Umbilical cord (tissue), 2 donors: Measurements from ENCODE around the gene WDSUB1. TPM values are rescaled to one million over a fixed set of nuclear protein-coding genes. Genes with fewer than 3 reads are reported as not detected.

Experiments
- DNase-seq: peaks from one replicate; pipeline ENCODE4 v3.0.0-alpha.2; 2015; ENCODE audit warnings: low spot score
- total RNA-seq: library from RNA; depleted of rRNA; stranded (reverse); fragments of >200 nt; gene quantifications from one replicate; pipeline ENCODE4 v1.2.3, GENCODE V29; 2014; ENCODE audit warnings: low replicate concordance; ENCODE audit not compliant: insufficient read depth

WDSUB1 gene, protein sequence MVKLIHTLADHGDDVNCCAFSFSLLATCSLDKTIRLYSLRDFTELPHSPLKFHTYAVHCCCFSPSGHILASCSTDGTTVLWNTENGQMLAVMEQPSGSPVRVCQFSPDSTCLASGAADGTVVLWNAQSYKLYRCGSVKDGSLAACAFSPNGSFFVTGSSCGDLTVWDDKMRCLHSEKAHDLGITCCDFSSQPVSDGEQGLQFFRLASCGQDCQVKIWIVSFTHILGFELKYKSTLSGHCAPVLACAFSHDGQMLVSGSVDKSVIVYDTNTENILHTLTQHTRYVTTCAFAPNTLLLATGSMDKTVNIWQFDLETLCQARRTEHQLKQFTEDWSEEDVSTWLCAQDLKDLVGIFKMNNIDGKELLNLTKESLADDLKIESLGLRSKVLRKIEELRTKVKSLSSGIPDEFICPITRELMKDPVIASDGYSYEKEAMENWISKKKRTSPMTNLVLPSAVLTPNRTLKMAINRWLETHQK
- total RNA-seq: 3.9 TPM

DNA sequence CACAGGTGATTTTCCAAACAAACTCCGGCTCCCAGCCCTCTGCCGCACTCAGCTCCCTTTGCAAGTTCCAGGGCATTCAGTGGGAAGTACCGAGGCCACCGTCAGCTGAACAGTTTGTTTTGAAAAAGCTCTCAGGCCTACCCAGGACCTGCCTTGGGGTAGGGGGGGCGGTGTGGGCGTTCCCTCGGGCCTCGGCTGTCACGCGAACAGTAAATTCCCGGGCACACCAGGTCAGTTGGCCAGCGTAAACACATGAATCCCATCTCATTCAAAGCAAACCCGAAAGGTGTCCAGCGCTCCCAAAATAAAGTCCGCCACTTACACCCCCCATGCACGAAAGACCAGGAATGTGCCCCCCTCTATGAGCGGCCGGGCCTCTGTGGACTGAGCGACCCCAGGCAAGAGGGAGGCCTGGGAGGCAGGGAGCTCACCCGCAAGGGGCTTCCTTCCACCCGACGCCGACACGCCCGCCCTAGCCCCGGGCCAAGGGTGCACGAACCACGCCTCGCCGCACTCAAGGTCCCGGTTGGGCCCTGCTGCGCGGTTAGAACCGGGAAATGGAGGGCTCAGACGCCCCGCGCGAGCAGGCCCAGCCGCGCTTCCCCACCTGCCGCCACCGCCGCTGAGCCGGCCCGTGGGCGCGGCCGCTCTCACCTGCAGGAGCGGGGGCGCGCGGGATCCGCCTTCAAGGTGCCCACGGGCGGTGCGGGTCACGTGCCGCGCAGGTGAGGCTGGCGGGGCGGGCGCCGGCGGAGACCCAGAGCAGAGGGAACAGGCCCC lies at the start of gene WDSUB1:
TSS of gene WDSUB1 (minus strand) at position 775 of the 780 bp plus-strand sequence. CDS start 3,634 bp downstream, outside the sequence.
- peak; percentile 63 for DNase-seq

DNA sequence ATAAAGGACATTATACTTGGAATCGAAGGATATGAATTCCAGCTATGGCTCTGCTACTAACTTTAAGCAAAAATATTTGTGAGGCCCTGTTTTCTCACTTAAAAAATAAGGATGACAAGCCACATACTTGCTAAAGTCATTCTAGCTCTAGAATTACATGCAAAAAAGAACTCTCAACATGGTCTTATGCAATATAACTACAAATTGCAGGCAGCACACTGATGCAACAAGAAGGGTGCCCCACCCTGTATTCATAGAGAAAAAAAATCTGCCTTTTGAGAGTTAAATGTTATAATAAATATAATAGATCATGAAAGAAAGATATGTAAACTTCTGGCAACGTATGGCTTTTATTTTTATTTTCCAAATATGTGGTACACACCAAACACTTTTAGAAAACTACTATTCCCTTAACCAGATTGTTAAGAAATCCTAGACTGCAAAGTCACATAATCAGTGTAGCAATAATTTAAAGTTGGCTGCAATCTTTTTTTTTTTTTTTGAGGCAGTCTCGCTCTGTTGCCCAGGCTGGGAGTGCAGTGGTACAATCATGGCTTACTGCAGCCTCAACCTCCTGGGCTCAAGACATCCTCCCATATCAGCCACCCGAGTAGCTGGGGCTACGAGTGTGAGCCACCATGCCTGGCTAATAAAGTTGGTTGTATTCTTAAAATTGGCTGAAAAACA lies 40.2 kb upstream of the WDSUB1 start:
- DNase-seq: peak; percentile 3

DNA sequence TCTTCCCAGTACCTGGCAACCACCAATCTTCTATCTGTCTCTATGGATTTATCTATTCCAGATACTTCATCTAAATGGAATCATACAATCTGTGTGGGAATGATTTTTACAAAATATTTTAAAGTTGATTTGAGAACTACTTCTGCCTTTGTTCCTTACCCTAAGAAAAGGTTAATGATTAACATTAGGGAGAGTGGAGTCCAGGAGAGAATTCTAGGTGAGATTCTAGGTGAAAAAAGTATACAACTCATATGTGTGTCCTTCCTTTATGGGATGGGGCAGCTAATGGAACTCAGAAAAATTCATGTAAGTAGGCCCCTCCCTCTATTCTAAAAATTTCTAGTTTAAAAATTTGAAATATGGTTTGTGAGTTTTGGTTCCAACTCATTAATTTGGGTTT lies 35.9 kb upstream of the WDSUB1 start:
- DNase-seq: no peak

GRCh38 chr2:159317392-159318088 lies 31.0 kb upstream of the WDSUB1 start:
- no peak for DNase-seq

DNA sequence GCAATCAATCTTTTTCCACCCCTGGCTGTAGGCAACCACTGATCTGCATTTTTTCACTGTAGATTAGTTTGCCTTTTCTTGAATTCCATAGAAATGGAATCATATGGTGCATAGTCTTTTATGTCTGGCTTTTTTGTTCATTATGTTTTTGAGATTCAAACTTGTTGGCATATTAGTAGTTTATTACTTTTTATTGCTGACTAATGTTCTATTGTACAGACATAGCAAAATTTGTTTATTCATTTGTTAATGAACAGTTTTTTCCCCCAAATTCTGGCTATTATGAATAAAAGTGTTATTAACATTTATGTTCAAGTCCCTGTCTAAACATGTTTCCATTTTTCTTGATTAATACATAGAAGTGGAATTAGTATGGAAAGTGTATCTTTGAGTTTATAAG lies 21.4 kb upstream of the WDSUB1 start:
- DNase-seq: no peak

DNA sequence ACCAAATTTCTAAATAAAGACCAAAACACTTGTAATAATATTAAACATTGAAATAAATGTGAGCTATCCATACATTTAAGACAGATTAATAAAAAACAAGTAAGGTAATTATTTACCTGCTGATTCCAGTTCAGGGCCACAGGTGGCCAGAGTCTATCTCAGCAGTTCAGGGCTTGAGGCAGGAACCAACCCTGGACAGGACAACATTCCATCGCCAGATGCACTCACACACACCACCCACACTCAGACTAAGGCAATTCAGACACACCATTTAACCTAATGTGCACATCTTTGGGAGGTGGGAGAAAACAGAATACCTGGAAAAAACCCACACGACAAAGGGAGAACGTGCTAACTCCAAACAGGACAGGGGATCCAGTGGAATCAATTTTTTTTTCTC lies 14.1 kb upstream of the WDSUB1 start:
- no peak for DNase-seq

DNA sequence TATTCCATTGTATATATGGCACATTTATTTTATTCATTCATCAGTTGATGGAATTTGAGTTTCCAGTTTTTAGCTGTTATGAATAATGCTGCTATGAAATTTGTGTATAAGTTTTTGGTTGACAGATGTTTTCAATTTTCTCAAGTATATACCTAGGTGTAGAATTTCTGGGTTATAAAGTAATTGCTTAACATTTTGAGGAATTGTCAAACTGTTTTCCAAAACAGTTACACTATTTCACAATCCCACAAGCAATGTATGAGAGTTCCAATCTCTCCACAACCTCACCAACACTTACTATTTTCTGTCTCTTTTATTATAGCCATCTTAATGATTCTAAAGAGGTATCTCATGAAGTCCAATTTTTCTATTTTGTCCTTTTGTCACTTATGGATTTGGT lies 12.5 kb upstream of the WDSUB1 start:
- no peak for DNase-seq

GRCh38 chr2:159297042-159297707 lies 10.7 kb upstream of the WDSUB1 start:
- DNase-seq: no peak

- no peak for DNase-seq
These were observed 5.7 kb upstream of the WDSUB1 start for GRCh38 chr2:159292157-159292556.

DNA sequence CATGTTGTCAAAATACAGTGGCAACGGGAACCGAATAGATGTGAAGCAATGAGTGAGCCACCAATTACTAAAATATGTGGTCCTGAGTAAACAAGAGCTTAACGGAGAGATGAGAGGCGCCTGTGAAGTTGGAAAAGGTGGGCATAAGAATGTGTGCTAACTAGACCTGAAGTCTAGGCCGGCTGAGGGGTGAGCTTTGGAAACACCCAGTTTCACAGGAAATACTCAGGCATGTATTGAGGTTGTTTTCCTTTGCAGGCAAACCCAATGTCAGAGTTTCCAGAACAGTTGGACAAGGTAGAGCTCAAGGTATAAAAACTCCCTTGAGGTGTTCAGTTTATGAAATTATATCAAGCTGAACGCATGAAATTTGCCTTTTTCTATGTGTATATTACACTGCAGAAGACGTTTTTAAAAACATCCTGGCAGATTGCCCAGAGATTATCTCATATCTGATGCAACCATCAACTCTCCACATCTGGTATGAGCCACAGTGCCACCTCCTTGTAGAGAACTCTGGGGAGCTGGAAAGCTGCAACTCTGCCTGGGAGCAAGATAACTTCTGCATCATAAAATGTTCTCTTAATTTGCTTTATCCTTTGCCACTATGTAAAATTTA lies 3.9 kb upstream of the WDSUB1 start:
- DNase-seq: peak; percentile 78

GRCh38 chr2:159287733-159288132 lies 1.2 kb upstream of the WDSUB1 start:
- no peak for DNase-seq

DNA sequence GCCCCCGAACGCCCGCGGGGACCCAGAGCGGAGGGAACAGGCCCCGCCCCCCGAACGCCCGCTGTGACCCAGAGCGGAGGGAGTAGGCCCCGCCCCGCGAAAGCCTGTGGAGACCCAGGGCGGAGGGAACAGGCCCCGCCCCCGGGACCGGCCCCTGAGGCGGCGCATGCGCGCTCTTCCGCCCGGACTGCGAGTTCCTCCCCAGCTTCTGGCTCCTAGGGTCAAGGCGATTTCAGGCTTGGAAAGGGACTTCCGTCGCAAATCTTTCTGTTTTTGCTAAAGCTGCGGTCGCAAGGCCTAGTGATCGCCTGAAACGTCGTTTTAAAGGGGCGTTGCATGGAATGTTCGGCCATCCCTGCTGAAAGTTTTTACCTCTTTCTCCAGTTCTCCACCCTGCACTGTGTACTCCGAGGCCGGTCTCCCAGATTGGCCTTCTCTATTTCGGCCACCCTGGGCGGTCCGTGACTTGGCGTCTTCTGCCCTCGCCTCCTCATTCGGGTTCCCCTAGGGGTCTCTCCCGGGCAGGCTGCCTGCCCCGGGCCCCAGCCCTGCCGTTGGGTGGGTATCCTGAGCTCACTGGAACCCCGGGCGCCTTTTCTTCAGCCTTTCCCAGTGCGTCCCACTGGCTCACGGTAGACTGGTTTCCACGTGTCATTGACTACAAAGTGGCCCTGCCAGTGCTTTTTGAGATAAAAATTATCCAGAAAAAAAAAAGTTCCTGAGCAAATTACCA lies 372 bp upstream of the WDSUB1 start:
- peak; percentile 99 for DNase-seq

DNA sequence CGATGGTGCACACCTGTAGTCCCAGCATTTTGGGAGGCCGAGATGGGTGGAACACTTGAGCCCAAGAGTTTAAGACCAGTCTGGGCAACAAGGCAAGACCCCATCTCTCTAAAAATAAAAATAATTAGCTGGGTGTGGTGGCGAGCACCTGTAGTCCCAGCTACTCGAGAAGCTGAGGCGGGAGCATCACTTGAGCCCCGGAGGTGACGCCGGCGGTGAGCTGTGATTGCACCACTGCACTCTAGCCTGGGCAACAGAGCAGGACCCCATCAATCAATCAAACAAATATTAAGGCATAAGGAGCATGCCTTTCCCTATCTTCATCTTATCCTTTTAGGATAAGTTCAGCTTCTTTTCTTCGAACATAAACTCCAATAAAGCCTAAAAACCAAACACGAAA lies 1.1 kb downstream of the WDSUB1 start:
- DNase-seq: no peak

DNA sequence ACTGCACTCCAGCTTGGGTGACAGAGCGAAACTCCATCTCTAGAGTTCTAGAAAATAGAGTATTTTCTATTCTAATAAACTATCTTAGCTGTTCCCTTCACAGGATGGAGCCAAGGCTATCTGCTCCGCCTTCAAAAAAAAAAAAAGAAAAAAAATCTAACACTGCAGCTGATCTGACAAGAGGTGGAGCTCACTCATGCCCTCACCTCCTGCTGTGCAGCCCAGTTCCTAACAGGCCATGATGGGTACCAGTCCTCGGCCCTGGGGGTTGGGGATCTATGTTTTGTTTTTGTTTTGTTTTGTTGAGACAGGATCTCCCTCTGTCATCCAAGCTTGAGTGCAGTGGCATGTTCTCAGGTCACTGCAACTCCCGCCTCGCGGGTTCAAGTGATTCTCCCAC lies 3.0 kb downstream of the WDSUB1 start:
- DNase-seq: no peak

- DNase-seq: no peak
These were observed 5.5 kb downstream of the WDSUB1 start for GRCh38 chr2:159281002-159281401.

- DNase-seq: no peak
These were observed 6.8 kb downstream of the WDSUB1 start for GRCh38 chr2:159279700-159280099.

DNA sequence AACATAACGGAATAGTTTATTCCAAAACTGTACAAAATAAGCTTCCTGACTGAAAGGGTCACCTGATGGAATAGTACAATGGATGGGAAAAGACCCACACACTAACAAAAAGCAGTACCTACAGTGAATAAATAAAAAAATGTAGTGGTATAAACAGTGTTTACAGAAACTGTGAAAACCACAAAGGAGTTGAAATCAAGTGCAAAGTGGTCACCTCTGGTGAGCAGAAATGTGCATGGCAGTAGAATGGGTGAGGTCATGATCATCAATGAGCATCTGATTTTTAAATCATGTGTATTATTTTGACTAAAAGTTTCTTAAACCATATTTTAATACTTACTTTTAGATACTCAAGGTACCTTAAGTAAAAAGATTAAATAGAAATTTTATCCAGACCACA lies 11.4 kb downstream of the WDSUB1 start:
- DNase-seq: no peak

- DNase-seq: peak; percentile 62
These were observed 14.3 kb downstream of the WDSUB1 start for GRCh38 chr2:159272156-159272555.

DNA sequence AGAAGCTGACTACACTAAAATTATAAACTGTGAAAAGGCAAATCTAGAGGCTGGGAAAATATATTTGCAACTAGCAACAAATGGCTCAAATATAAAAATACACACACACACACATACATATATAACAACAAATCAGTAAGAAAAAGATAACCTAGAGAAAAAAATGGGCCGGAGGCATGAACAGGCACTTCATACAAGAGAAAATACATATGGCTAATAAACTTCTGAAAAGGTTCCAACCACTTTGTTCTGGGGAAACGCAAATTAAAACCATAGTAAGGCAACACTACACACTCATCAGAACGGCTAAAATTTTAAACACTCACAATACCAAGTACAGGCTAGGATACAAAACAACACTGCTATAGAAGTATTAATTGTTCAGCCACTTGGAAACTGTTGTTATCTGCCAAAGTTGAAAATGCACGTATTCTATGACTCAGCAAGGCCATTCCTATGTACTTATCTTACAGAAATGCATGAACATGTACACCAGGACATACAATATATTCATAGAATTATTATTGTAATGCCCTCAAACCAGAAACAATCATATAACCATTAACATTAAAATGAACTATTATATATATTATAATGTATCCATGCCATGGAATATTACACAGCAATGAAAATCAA lies 15.6 kb downstream of the WDSUB1 start:
- no peak for DNase-seq
